ENCODE measurements around the gene CCDC33. TPM values are rescaled to one million over a fixed set of nuclear protein-coding genes. Genes with fewer than 3 reads are reported as not detected.

The CCDC33 gene
- total RNA-seq, 1 donor from 2014 or later = 0.51 TPM

GRCh38 chr15:74226761-74227540, 9.2 kb upstream of the CCDC33 start:
- Mint-ChIP-seq H3K36me3 (ENCODE audit: low read depth, unreplicated experiment) (peaks cover 3% of the 10 kb centered on the region), H3K27me3 (ENCODE audit: unreplicated experiment) (peaks cover 18% of the 10 kb centered on the region), H3K27ac (ENCODE audit: unreplicated experiment) (no peak overlapping the region), H3K4me3 (ENCODE audit: unreplicated experiment) (no peak overlapping the region), H3K9me3 (ENCODE audit: unreplicated experiment) (no peaks in the 10 kb centered on the region), H3K4me1 (ENCODE audit: unreplicated experiment) (peaks cover 11% of the 10 kb centered on the region)
- no peak for TF ChIP-seq CTCF (IDR thresholded peaks at IDR 0.05; ENCODE audit: unreplicated experiment)
- DNase-seq (ENCODE audit: low spot score) = no peak

GRCh38 chr15:74227968-74228722, 8.0 kb upstream of the CCDC33 start:
- Mint-ChIP-seq H3K4me1 (ENCODE audit: unreplicated experiment) (peaks cover 11% of the 10 kb centered on the region), H3K9me3 (ENCODE audit: unreplicated experiment) (no peaks in the 10 kb centered on the region), H3K27me3 (ENCODE audit: unreplicated experiment) (peaks cover 17% of the 10 kb centered on the region), H3K27ac (ENCODE audit: unreplicated experiment) (no peak overlapping the region), H3K36me3 (ENCODE audit: low read depth, unreplicated experiment) (peaks cover 3% of the 10 kb centered on the region), H3K4me3 (ENCODE audit: unreplicated experiment) (no peak overlapping the region)
- TF ChIP-seq CTCF (IDR thresholded peaks at IDR 0.05; ENCODE audit: unreplicated experiment) = no peak
- no peak for DNase-seq (ENCODE audit: low spot score)

- Mint-ChIP-seq H3K27ac (ENCODE audit: unreplicated experiment) (no peak overlapping the region), H3K36me3 (ENCODE audit: low read depth, unreplicated experiment) (peaks cover 3% of the 10 kb centered on the region), H3K27me3 (ENCODE audit: unreplicated experiment) (peaks cover 13% of the 10 kb centered on the region), H3K4me3 (ENCODE audit: unreplicated experiment) (no peak overlapping the region), H3K4me1 (ENCODE audit: unreplicated experiment) (peaks cover 8% of the 10 kb centered on the region), H3K9me3 (ENCODE audit: unreplicated experiment) (no peaks in the 10 kb centered on the region)
- no peak for DNase-seq (ENCODE audit: low spot score)
- TF ChIP-seq CTCF (IDR thresholded peaks at IDR 0.05; ENCODE audit: unreplicated experiment) = no peak
Measured at GRCh38 chr15:74228723-74229081, 7.4 kb upstream of the CCDC33 start.

GRCh38 chr15:74229686-74230085, 6.4 kb upstream of the CCDC33 start:
- Mint-ChIP-seq H3K27ac (ENCODE audit: unreplicated experiment) (no peak overlapping the region), H3K4me1 (ENCODE audit: unreplicated experiment) (peaks cover 3% of the 10 kb centered on the region)

More at GRCh38 chr15:74229686-74230085, 6.4 kb upstream of the CCDC33 start:
- no peak overlapping the region for H3K4me3 Mint-ChIP-seq (ENCODE audit: unreplicated experiment)
- H3K27me3 Mint-ChIP-seq (ENCODE audit: unreplicated experiment) = peaks cover 10% of the 10 kb centered on the region
- no peak for DNase-seq (ENCODE audit: low spot score)
- H3K36me3 Mint-ChIP-seq (ENCODE audit: low read depth, unreplicated experiment) = no peaks in the 10 kb centered on the region
- H3K9me3 Mint-ChIP-seq (ENCODE audit: unreplicated experiment) = no peaks in the 10 kb centered on the region
- TF ChIP-seq CTCF (IDR thresholded peaks at IDR 0.05; ENCODE audit: unreplicated experiment) = no peak
